Transverse colon (tissue), 4 donors: ENCODE data around the gene DMRTA2. TPM values are rescaled to one million over a fixed set of nuclear protein-coding genes. Genes with fewer than 3 reads are reported as not detected.

Experiments used
- DNase-seq: peaks from one replicate; pipeline ENCODE4 v3.0.0-alpha.2; 2019
- H3K27ac ChIP-seq, 4 donors: fragments of 200-600 bp; sonication (generic); 2 replicates each; pipeline ENCODE4 v1.5.1; 2016 to 2018; ENCODE audit warnings: inconsistent platforms in 4 of 4
- H3K27me3 ChIP-seq: fragments of 200-600 bp; sonication (generic); 2 replicates; pipeline ENCODE4 v1.5.1; 2017; ENCODE audit warnings: inconsistent platforms
- H3K36me3 ChIP-seq, 4 donors: fragments of 200-600 bp; sonication (generic); 2 replicates each; pipeline ENCODE4 v1.5.1; 2017 to 2019; ENCODE audit warnings: inconsistent platforms in 4 of 4
- H3K4me1 ChIP-seq, 4 donors: fragments of 200-600 bp; sonication (generic); 2 replicates each; pipeline ENCODE4 v1.5.1; 2017 to 2020; ENCODE audit warnings: inconsistent platforms in 4 of 4
- H3K4me3 ChIP-seq, 4 donors: fragments of 200-600 bp; sonication (generic); 1 replicate in 1 of 4; 2 replicates in 3 of 4; pipeline versions ENCODE4 v1.5.1 to v1.6.1; 2017 to 2019; ENCODE audit warnings: inconsistent platforms in 4 of 4
- H3K9me3 ChIP-seq, 2 donors: fragments of 200-600 bp; sonication (generic); 2 replicates each; pipeline ENCODE4 v1.5.1; 2017 to 2019; ENCODE audit warnings: inconsistent platforms in 2 of 2
- CTCF ChIP-seq, 5 experiments: fragments of 200-600 bp in 3 of 5; fragments of 450-650 bp in 2 of 5; sonication (generic) in 3 of 5; IDR thresholded peaks; 1 replicate in 2 of 5; 2 replicates in 3 of 5; pipeline ENCODE4 v1.5.1; 2016 to 2017; ENCODE audit warnings: antibody characterized with exemption in 5 of 5, inconsistent platforms in 3 of 5, mild to moderate bottlenecking in 2 of 5, moderate library complexity in 1 of 5
- EP300 ChIP-seq: sonication (generic); formaldehyde crosslinking; IDR thresholded peaks from one replicate; pipeline ENCODE4 v1.6.1; 2017; ENCODE audit warnings: antibody characterized with exemption, low read depth
- POLR2A ChIP-seq: fragments of 450-650 bp; IDR thresholded peaks from one replicate; pipeline ENCODE4 v1.6.1; 2016; ENCODE audit warnings: antibody characterized with exemption, mild to moderate bottlenecking, moderate library complexity
- POLR2AphosphoS5 ChIP-seq, 3 donors: sonication (generic); formaldehyde crosslinking; IDR thresholded peaks; one replicate each; pipeline ENCODE4 v1.6.1; 2016; ENCODE audit warnings: antibody characterized with exemption in 3 of 3
- WGBS, 2 donors: methylation state at CpG; one replicate each; pipeline ENCODE4 v1.1.5; 2018; ENCODE audit warnings: low coverage in 1 of 2; 5-methylcytosine and 5-hydroxymethylcytosine counted together
- in situ Hi-C, 4 donors: fragments of 200-750 bp; cut with MboI; loops; one replicate each; pipeline versions ENCODE4 v1.15.0 to v1.15.1; 2017; ENCODE audit warnings: low sequenced_read_pairs in 3 of 4, low pct_ligation_motif_present in 1 of 4, low pct_unique_long_range_greater_than_20kb in 1 of 4
- intact Hi-C: fragments of 100-400 bp; cut with DNase I; formaldehyde crosslinking; loops from one replicate; pipeline ENCODE4 v1.15.1; 2023; ENCODE audit warnings: low total_unique reads
- total RNA-seq, 4 donors: library from RNA; depleted of rRNA; stranded (reverse); fragments of >200 nt; gene quantifications; one replicate each; pipeline ENCODE4 v1.1.0, GENCODE V29; 2016

DMRTA2 gene
- total RNA-seq, 4 donors from 2014 or later: not detected

- peaks cover 8 to 57% (median 28%) of the 10 kb centered on the region in 4 donors for H3K4me1 ChIP-seq
- no peaks in the 10 kb centered on the region for H3K36me3 ChIP-seq
- in situ Hi-C loops: no loop called here
- H3K9me3 ChIP-seq: no peaks in the 10 kb centered on the region
- H3K27me3 ChIP-seq: peaks cover 100% of the 10 kb centered on the region
- WGBS, 2 donors: 22 to 26% methylated on average over 6 to 20 of the region's 20 CpGs
- no peak overlapping the region for H3K27ac ChIP-seq
- peak overlapping the region in 3 of 4 donors; percentile 10 to 53 (median 24) for H3K4me3 ChIP-seq
- intact Hi-C loops: no loop called here
- no peak for TF ChIP-seq POLR2AphosphoS5 (IDR thresholded peaks at IDR 0.05)
- TF ChIP-seq CTCF (IDR thresholded peaks at IDR 0.05): no peak
- no peak for TF ChIP-seq EP300
- TF ChIP-seq POLR2A: no peak
- DNase-seq: no peak
Observed at GRCh38 chr1:50417946-50418599, 5.2 kb downstream of the DMRTA2 start.

GRCh38 chr1:50417507-50417906 lies 5.7 kb downstream of the DMRTA2 start:
- no peak for DNase-seq
- H3K36me3 ChIP-seq: no peaks in the 10 kb centered on the region
- H3K9me3 ChIP-seq: no peaks in the 10 kb centered on the region
- TF ChIP-seq POLR2A: no peak
- no peak for TF ChIP-seq POLR2AphosphoS5 (IDR thresholded peaks at IDR 0.05)
- no peak for TF ChIP-seq EP300
- no peak for TF ChIP-seq CTCF (IDR thresholded peaks at IDR 0.05)
- peaks cover 3 to 52% (median 23%) of the 10 kb centered on the region in 4 donors for H3K4me1 ChIP-seq
- no peak overlapping the region for H3K4me3 ChIP-seq
- WGBS, 2 donors: 21 to 32% methylated on average over 3 to 20 of the region's 23 CpGs
- H3K27ac ChIP-seq: no peak overlapping the region
- intact Hi-C loops (no loop called here), in situ Hi-C loops (no loop called here)
- H3K27me3 ChIP-seq: peaks cover 100% of the 10 kb centered on the region

GRCh38 chr1:50416553-50417453 lies 6.4 kb downstream of the DMRTA2 start:
- H3K4me3 ChIP-seq: no peak overlapping the region
- H3K9me3 ChIP-seq: no peaks in the 10 kb centered on the region
- in situ Hi-C loops: no loop called here
- no peak overlapping the region for H3K27ac ChIP-seq
- TF ChIP-seq CTCF (IDR thresholded peaks at IDR 0.05) (no peak), POLR2AphosphoS5 (IDR thresholded peaks at IDR 0.05) (no peak), EP300 (no peak), POLR2A (no peak)
- DNase-seq: no peak
- peaks cover 3 to 49% (median 23%) of the 10 kb centered on the region in 4 donors for H3K4me1 ChIP-seq
- no peaks in the 10 kb centered on the region for H3K36me3 ChIP-seq
- intact Hi-C loops: no loop called here
- WGBS, 2 donors: 15 to 18% methylated on average over 9 to 45 of the region's 46 CpGs
- H3K27me3 ChIP-seq: peaks cover 98% of the 10 kb centered on the region

- WGBS, 2 donors: 8 to 11% methylated on average over 3 to 25 of the region's 25 CpGs
- no peak overlapping the region for H3K27ac ChIP-seq
- no peaks in the 10 kb centered on the region for H3K36me3 ChIP-seq
- DNase-seq: no peak
- H3K9me3 ChIP-seq: no peaks in the 10 kb centered on the region
- H3K4me1 ChIP-seq: peaks cover 3 to 44% (median 22%) of the 10 kb centered on the region in 4 donors
- in situ Hi-C loops: no loop called here
- no peak for TF ChIP-seq POLR2AphosphoS5 (IDR thresholded peaks at IDR 0.05)
- TF ChIP-seq EP300: no peak
- no peak for TF ChIP-seq POLR2A
- TF ChIP-seq CTCF (IDR thresholded peaks at IDR 0.05): no peak
- H3K4me3 ChIP-seq: no peak overlapping the region
- intact Hi-C loops: no loop called here
- peaks cover 98% of the 10 kb centered on the region for H3K27me3 ChIP-seq
Observed at GRCh38 chr1:50416150-50416527, 7.1 kb downstream of the DMRTA2 start.
